ENCODE data around the gene ZNF816.

GRCh38 chr19:52990759-52991418 lies 28.2 kb upstream of the ZNF816 start:
- no peak for TF ChIP-seq ZNF274 (IDR thresholded peaks at IDR 0.05; ENCODE audit: low read depth, low read length)
- no peak for TF ChIP-seq SUZ12 (IDR thresholded peaks at IDR 0.05; ENCODE audit: extremely low read depth, insufficient read depth, insufficient read length)
